BE2C (cell line): Measurements from ENCODE around the gene RANBP3L.
"Not testable (repeated sequence)": the region's sequence is repeated elsewhere in the genome, so short reads cannot be mapped to it uniquely, and the experiment has no call there.

ENCODE experiments used
- DNase-seq: peaks from one replicate; pipeline ENCODE4 v3.0.0-alpha.2; 2020
- H3K27me3 ChIP-seq: fragments of 250-450 bp; sonication (Bioruptor Pico); 2 replicates; pipeline ENCODE4 v1.5.1; 2020; ENCODE audit warnings: mild to moderate bottlenecking
- H3K36me3 ChIP-seq: fragments of 250-450 bp; sonication (Bioruptor Pico); 2 replicates; pipeline ENCODE4 v1.5.1; 2020; ENCODE audit warnings: mild to moderate bottlenecking
- H3K4me1 ChIP-seq: fragments of 250-450 bp; sonication (Bioruptor Pico); 2 replicates; pipeline ENCODE4 v1.5.1; 2020
- H3K4me3 ChIP-seq: 2 replicates; pipeline ENCODE4 v1.5.1; 2011; ENCODE audit warnings: low read depth, low read length
- H3K9me3 ChIP-seq: fragments of 250-450 bp; sonication (Bioruptor Pico); 2 replicates; pipeline ENCODE4 v1.5.1; 2020
- TF ChIP-seq, protein P1 (sequence below): IDR thresholded peaks from 2 replicates; pipeline ENCODE4 v1.5.1; 2012; ENCODE audit warnings: mild to moderate bottlenecking, low read depth, low read length

The RANBP3L gene

DNA sequence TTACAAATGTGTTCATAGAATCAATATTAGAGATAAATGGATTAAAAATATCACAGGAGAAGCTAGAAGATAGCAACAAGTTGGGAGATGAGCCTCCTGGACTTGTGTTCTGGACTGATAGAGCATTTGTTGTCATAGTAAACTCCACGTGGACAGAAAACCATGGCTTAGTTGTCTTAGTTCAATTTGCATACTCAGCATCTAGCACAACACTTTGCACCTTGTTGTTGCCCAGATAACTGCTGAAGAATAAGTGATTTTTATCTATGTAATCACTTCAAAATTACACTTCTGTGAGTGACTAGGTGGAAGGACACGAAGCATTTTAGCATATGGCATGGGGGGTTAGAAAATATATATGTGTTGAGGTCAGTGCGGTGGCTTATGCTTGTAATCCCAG is 4.0 kb downstream of the RANBP3L start:
- no peak for DNase-seq
- H3K9me3 ChIP-seq: no peaks in the 10 kb centered on the region
- no peak overlapping the region for H3K4me3 ChIP-seq
- no peaks in the 10 kb centered on the region for H3K36me3 ChIP-seq
- H3K27me3 ChIP-seq: peaks cover 2% of the 10 kb centered on the region; the same call in 1 of the 2 replicates
- H3K4me1 ChIP-seq: no peaks in the 10 kb centered on the region
- TF ChIP-seq, protein P1, sequence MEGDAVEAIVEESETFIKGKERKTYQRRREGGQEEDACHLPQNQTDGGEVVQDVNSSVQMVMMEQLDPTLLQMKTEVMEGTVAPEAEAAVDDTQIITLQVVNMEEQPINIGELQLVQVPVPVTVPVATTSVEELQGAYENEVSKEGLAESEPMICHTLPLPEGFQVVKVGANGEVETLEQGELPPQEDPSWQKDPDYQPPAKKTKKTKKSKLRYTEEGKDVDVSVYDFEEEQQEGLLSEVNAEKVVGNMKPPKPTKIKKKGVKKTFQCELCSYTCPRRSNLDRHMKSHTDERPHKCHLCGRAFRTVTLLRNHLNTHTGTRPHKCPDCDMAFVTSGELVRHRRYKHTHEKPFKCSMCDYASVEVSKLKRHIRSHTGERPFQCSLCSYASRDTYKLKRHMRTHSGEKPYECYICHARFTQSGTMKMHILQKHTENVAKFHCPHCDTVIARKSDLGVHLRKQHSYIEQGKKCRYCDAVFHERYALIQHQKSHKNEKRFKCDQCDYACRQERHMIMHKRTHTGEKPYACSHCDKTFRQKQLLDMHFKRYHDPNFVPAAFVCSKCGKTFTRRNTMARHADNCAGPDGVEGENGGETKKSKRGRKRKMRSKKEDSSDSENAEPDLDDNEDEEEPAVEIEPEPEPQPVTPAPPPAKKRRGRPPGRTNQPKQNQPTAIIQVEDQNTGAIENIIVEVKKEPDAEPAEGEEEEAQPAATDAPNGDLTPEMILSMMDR: no peak

DNA sequence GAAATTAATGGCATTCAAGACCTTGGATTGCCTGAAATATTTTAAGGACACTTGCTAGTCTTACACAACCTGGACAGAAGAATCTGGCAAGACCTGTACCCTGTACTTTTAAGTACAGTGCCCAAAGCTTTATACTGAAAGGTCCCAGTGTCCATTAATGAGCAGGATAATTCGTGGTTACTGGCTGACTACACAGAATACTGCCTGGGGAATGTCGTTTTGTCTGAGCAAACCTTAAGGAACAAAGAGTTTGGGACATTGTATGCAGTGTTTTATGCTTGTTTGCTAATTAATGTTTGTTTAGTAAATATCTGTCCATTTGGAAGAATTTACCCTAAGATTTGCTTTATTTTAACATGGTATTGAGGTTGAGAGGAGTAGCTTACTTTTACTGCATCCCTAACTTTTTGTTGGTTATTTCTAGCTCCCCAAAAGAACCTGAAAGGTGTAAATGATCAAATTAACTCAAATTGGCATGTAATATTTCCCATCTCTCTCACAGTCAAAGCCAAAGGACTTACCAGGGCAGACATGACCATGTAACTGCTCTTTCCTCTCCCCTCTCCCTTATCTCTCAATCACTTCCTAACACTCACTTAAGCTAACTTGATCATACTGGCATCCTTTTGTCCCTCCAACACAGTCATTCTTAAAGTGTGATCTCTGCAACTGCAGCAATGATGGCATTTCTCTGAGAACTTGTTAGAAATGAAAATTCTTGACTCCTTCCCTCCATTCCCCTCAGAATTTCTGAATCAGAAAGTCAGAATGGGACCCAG is 15.7 kb downstream of the RANBP3L start:
- peaks cover 3% of the 10 kb centered on the region for H3K27me3 ChIP-seq
- TF ChIP-seq, protein P1: no peak
- no peaks in the 10 kb centered on the region for H3K9me3 ChIP-seq
- H3K4me1 ChIP-seq: no peaks in the 10 kb centered on the region
- no peak for DNase-seq
- H3K4me3 ChIP-seq: no peak overlapping the region
- H3K36me3 ChIP-seq: no peaks in the 10 kb centered on the region

DNA sequence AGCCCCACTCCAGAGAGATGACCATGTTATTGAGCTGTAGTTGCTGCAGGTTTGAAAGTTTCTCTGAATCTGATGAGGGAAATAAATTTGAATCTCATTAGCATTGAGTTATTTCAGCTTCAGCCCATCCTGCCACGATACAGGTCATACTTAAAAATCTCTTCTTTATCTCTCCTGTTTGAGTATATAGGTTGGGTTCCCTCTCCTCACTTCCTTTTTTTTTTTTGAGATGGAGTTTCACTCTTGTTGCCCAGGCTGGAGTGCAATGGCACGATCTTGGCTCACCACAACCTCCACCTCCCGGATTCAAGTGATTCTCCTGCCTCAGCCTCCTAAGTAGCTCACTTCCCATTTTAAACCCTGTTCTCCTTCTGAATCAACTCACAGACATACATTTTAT is 17.9 kb downstream of the RANBP3L start:
- not testable (repeated sequence) for H3K9me3 ChIP-seq, H3K4me1 ChIP-seq, H3K4me3 ChIP-seq, DNase-seq, H3K27me3 ChIP-seq, H3K36me3 ChIP-seq

DNA sequence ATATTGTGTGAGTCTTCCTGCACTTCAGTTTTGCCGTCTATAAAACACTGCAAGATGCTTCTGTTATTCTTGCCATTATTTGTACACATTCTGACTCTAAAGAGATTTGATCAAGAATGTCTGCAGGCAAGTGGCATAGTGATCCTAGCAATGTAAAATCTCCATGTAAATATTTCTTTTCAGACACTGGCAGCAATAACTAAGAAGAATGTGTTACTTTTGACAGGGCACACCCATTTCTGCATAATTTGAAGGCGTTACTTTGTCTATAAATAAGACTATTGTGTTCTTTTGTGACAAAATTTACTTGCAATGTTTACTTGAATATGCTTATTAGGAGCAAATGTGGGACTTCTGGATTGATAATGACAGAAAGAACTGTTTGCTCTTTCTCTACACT is 20.1 kb downstream of the RANBP3L start:
- TF ChIP-seq, protein P1: no peak
- Histone ChIP-seq H3K36me3 (no peaks in the 10 kb centered on the region), H3K27me3 (peaks cover 3% of the 10 kb centered on the region), H3K9me3 (no peaks in the 10 kb centered on the region), H3K4me1 (no peaks in the 10 kb centered on the region), H3K4me3 (no peak overlapping the region)
- DNase-seq: no peak

DNA sequence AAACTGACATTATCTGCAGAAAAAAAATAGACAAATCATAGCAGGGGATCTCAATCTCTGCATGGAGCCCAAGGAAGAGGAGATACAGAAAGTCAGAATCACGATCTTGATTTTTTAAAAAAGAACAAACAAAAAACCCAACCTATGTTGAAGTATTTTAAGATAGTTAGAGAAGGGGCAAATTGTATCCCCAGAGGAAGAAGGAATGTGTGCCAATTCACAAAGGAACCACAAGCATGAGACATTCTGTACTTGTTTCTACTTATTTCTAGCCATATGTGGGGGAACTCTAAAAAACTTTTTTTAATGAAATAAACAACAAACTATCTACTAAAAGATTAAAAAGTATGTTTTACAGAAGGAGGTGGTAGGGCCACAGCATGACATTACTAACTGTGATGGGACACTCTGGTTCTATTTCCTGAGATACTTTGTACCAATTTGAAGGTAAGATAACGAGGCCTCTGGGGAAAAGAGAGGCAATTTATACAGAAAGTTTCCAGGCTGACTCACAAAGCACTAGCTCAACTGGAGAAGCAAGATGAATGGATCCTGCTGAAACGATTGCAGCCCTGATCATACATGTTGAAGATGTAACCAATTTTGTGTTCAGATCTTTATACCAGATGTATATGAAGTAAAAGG is 22.5 kb downstream of the RANBP3L start:
- Histone ChIP-seq H3K4me1 (no peaks in the 10 kb centered on the region), H3K4me3 (no peak overlapping the region), H3K9me3 (no peaks in the 10 kb centered on the region), H3K27me3 (no peaks in the 10 kb centered on the region; the same call in 1 of the 2 replicates), H3K36me3 (no peaks in the 10 kb centered on the region)
- TF ChIP-seq, protein P1: no peak
- no peak for DNase-seq

DNA sequence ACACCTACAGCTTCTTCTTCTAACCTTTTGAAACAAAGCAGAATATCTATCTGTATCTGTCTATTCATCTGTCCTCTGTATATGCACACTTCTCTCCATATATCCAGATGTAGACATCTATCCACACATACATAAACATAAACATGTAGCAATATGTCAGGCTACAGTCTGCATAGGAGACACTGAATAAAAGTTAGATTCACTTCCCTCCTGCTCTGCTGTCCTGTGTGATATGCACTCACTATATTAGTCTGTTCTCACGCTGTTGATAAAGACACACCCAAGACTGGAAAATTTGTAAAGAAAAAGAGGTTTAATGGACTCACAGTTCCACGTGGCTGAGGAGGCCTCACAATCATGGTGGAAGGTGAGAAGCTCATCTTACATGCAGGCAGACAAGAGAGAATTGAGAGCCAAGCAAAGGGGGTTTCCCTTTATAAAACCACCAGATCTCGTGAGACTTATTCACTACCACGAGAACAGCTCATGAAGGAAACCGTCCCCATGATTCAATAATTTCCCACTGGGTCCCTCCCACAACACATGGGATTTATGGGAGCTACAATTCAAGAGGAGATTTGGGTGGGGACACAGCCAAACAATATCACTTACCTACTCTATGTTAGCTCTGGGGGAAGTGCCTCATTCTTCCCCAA is 24.1 kb downstream of the RANBP3L start:
- no peak for DNase-seq
- H3K4me1 ChIP-seq: no peaks in the 10 kb centered on the region
- H3K9me3 ChIP-seq: no peaks in the 10 kb centered on the region
- H3K36me3 ChIP-seq: no peaks in the 10 kb centered on the region
- no peak overlapping the region for H3K4me3 ChIP-seq
- TF ChIP-seq, protein P1: no peak
- peaks cover 3% of the 10 kb centered on the region; the same call in 1 of the 2 replicates for H3K27me3 ChIP-seq
